ENCODE measurements around the gene AKAP13.

Gene AKAP13

GRCh38 chr15:85543741-85544155 lies 163.3 kb downstream of the AKAP13 start:
- peak; percentile 3 for DNase-seq

GRCh38 chr15:85545185-85545584 lies 164.8 kb downstream of the AKAP13 start:
- no peak for DNase-seq

GRCh38 chr15:85545752-85546151 lies 165.3 kb downstream of the AKAP13 start:
- DNase-seq: no peak

- DNase-seq: no peak
Observed at GRCh38 chr15:85547386-85547785, 167.0 kb downstream of the AKAP13 start.

GRCh38 chr15:85550283-85550682 lies 169.9 kb downstream of the AKAP13 start:
- DNase-seq: no peak

- DNase-seq: no peak
Observed at GRCh38 chr15:85551221-85551832, 170.9 kb downstream of the AKAP13 start.

- no peak for DNase-seq
Observed at GRCh38 chr15:85554852-85555521, 174.6 kb downstream of the AKAP13 start.

GRCh38 chr15:85555875-85556617 lies 175.6 kb downstream of the AKAP13 start:
- no peak for DNase-seq

- no peak for DNase-seq
Observed at GRCh38 chr15:85556618-85556895, 176.2 kb downstream of the AKAP13 start.

GRCh38 chr15:85557385-85557784 lies 177.0 kb downstream of the AKAP13 start:
- no peak for DNase-seq

GRCh38 chr15:85558848-85559247 lies 178.4 kb downstream of the AKAP13 start:
- no peak for DNase-seq

- no peak for DNase-seq
Observed at GRCh38 chr15:85559530-85559929, 179.1 kb downstream of the AKAP13 start.

GRCh38 chr15:85562824-85563223 lies 182.4 kb downstream of the AKAP13 start:
- no peak for DNase-seq

- no peak for DNase-seq
Observed at GRCh38 chr15:85563328-85563727, 182.9 kb downstream of the AKAP13 start.

GRCh38 chr15:85563731-85564130 lies 183.3 kb downstream of the AKAP13 start:
- no peak for DNase-seq

- DNase-seq: no peak
Observed at GRCh38 chr15:85564686-85565085, 184.3 kb downstream of the AKAP13 start.

- no peak for DNase-seq
Observed at GRCh38 chr15:85568261-85568808, 187.9 kb downstream of the AKAP13 start.

- DNase-seq: no peak
Observed at GRCh38 chr15:85570336-85570735, 189.9 kb downstream of the AKAP13 start.

GRCh38 chr15:85571780-85572179 lies 191.4 kb downstream of the AKAP13 start:
- no peak for DNase-seq

GRCh38 chr15:85576392-85576791 lies 196.0 kb downstream of the AKAP13 start:
- no peak for DNase-seq

- DNase-seq: no peak
Observed at GRCh38 chr15:85578941-85579701, 198.7 kb downstream of the AKAP13 start.

GRCh38 chr15:85579957-85580694 lies 199.7 kb downstream of the AKAP13 start:
- no peak for DNase-seq

- peak; percentile 34 for DNase-seq
Observed at GRCh38 chr15:85580879-85581278, 200.5 kb downstream of the AKAP13 start.

All from stimulated activated CD4-positive, alpha-beta T cell treated with anti-CD3 and anti-CD28 coated beads, Interleukin-4, amount 100 ng/mL, for 1 hour (primary cell).